NB4 (cell line): ENCODE data around the gene BRINP1.

Source experiments
- CTCF ChIP-seq: IDR thresholded peaks from one replicate; pipeline ENCODE4 v1.5.1; 2012; ENCODE audit warnings: low read depth, low read length
- POLR2A ChIP-seq: IDR thresholded peaks from 2 replicates; pipeline ENCODE4 v1.6.1; 2011; ENCODE audit warnings: mild to moderate bottlenecking; ENCODE audit not compliant: insufficient read length; ENCODE audit errors: extremely low read depth

GRCh38 chr9:119272500-119273211 is 96.6 kb downstream of the BRINP1 start:
- TF ChIP-seq POLR2A (no peak), CTCF (no peak)
